K562 (cell line): ENCODE data around the gene EPB42. TPM values are rescaled to one million over a fixed set of nuclear protein-coding genes. Genes with fewer than 3 reads are reported as not detected.

Experiments used
- ARNT ChIP-seq, 2 experiments: fragments of 450-650 bp; IDR thresholded peaks; 2 replicates each; pipeline ENCODE4 v1.6.1; 2016; ENCODE audit warnings: mild to moderate bottlenecking in 1 of 2
- BACH1 ChIP-seq: fragments of 200-800 bp; sonication (Bioruptor generic); IDR thresholded peaks from 2 replicates; pipeline ENCODE4 v1.6.1; 2016; ENCODE audit warnings: missing genetic modification characterization, missing compliant biosample characterization
- E2F8 ChIP-seq: fragments of 450-650 bp; IDR thresholded peaks from 2 replicates; pipeline ENCODE4 v1.7.1; 2018; ENCODE audit warnings: mild to moderate bottlenecking, low read depth; ENCODE audit not compliant: partially characterized antibody
- EGR1 ChIP-seq: fragments of 450-650 bp; conservative IDR thresholded peaks from 2 replicates; pipeline ENCODE4 v1.6.1; 2017; ENCODE audit warnings: mild to moderate bottlenecking
- FOXM1 ChIP-seq, 2 experiments: fragments of 450-650 bp in 1 of 2; sonication (generic) in 1 of 2; formaldehyde crosslinking in 1 of 2; IDR thresholded peaks; 2 replicates each; pipeline versions ENCODE4 v1.6.1 to v1.9.0; 2017 to 2022; ENCODE audit warnings: low read depth in 2 of 2, mild to moderate bottlenecking in 2 of 2, missing genetic modification reagents in 1 of 2, moderate library complexity in 1 of 2
- HNRNPH1 ChIP-seq: fragments of 200-400 bp; formaldehyde crosslinking; optimal IDR thresholded peaks from 2 replicates; pipeline ENCODE3; 2017; ENCODE audit warnings: low read depth, mild to moderate bottlenecking, low read length, moderate library complexity
- KDM4B ChIP-seq, 2 experiments: fragments of 450-650 bp in 1 of 2; sonication (generic) in 1 of 2; IDR thresholded peaks; 2 replicates each; pipeline ENCODE4 v1.6.1; 2016 to 2017; ENCODE audit warnings: borderline replicate concordance in 2 of 2, antibody characterized with exemption in 1 of 2, low read depth in 1 of 2, mild to moderate bottlenecking in 1 of 2
- NCOA4 ChIP-seq: fragments of 450-650 bp; IDR thresholded peaks from 2 replicates; pipeline ENCODE4 v1.6.1; 2018; ENCODE audit warnings: mild to moderate bottlenecking; ENCODE audit not compliant: partially characterized antibody
- NEUROD1 ChIP-seq: fragments of 150-350 bp; IDR thresholded peaks from 2 replicates; pipeline ENCODE4 v1.6.1; 2014; ENCODE audit warnings: borderline replicate concordance, low read length, low read depth; ENCODE audit not compliant: partially characterized antibody
- POU5F1 ChIP-seq: fragments of 150-350 bp; IDR thresholded peaks from 2 replicates; pipeline ENCODE4 v1.6.1; 2014; ENCODE audit warnings: borderline replicate concordance, low read length, low read depth, mild to moderate bottlenecking; ENCODE audit not compliant: partially characterized antibody
- PTBP1 ChIP-seq: fragments of 200-400 bp; formaldehyde crosslinking; IDR thresholded peaks from 2 replicates; pipeline ENCODE4 v1.6.1; 2017; ENCODE audit warnings: low read depth, low read length
- RFX7 ChIP-seq: fragments of 250-450 bp; sonication (Bioruptor Pico); IDR thresholded peaks from 2 replicates; pipeline ENCODE4 v1.5.1; 2021; ENCODE audit warnings: mild to moderate bottlenecking
- SMAD2 ChIP-seq: fragments of 150-350 bp; IDR thresholded peaks from 2 replicates; pipeline ENCODE4 v1.6.1; 2014; ENCODE audit warnings: low read depth, mild to moderate bottlenecking, low read length
- TARDBP ChIP-seq: fragments of 450-650 bp; IDR thresholded peaks from 2 replicates; pipeline ENCODE4 v1.6.1; 2016
- TBP ChIP-seq: optimal IDR thresholded peaks from 2 replicates; pipeline ENCODE3; 2011; ENCODE audit warnings: low read depth, low read length, improper control_type of control experiment
- TCF7L2 ChIP-seq: fragments of 150-350 bp; IDR thresholded peaks from 2 replicates; pipeline ENCODE4 v1.6.1; 2016; ENCODE audit warnings: low read depth, mild to moderate bottlenecking, low read length, moderate library complexity
- ZEB2 ChIP-seq: fragments of 450-650 bp; IDR thresholded peaks from 2 replicates; pipeline ENCODE4 v1.6.1; 2016
- ZNF224 ChIP-seq: sonication (generic); formaldehyde crosslinking; IDR thresholded peaks from 2 replicates; pipeline ENCODE4 v1.8.0; 2022; ENCODE audit warnings: mild to moderate bottlenecking, missing genetic modification reagents
- ZNF444 ChIP-seq: fragments of 250-450 bp; sonication (Bioruptor Pico); IDR thresholded peaks from 2 replicates; pipeline ENCODE4 v1.4.0; 2020; ENCODE audit warnings: mild to moderate bottlenecking, moderate library complexity
- polyA plus RNA-seq, 8 experiments: library from polyadenylated mRNA; depleted of rRNA in 4 of 8; stranded (reverse) in 5 of 8; unstranded in 3 of 8; fragments of >200 nt; fragmentation: Nextera tagmentation in 2 of 8; fragmentation: Illumina TruSeq in 1 of 8; extraction: Ambion mirVana in 2 of 8; extraction: Trizol in 1 of 8; gene quantifications; 2 replicates each; pipeline versions ENCODE4 v1.2.1 to v1.2.3, GENCODE V29; 2011 to 2014; ENCODE audit warnings: inconsistent platforms in 1 of 8, missing spikeins in 1 of 8
- total RNA-seq, 7 experiments: library from RNA; depleted of rRNA in 6 of 7; stranded (reverse); fragments of >200 nt in 6 of 7; fragmentation: Illumina TruSeq in 2 of 7; extraction: Trizol in 2 of 7; gene quantifications; 2 replicates each; pipeline versions ENCODE4 v1.2.1 to v1.2.3, GENCODE V29; 2011 to 2021; ENCODE audit warnings: low replicate concordance in 1 of 7
- TF ChIP-seq, protein P1 (sequence below): fragments of 450-650 bp; IDR thresholded peaks from 2 replicates; pipeline ENCODE4 v1.6.1; 2016; ENCODE audit warnings: borderline replicate concordance
- TF ChIP-seq, protein P2 (sequence below): fragments of 250-450 bp; sonication (Bioruptor Pico); IDR thresholded peaks from 2 replicates; pipeline ENCODE4 v1.5.0; 2021
- TF ChIP-seq, protein P3 (sequence below), 2 experiments: fragments of 450-650 bp; conservative IDR thresholded peaks; 2 replicates each; pipeline ENCODE4 v1.6.1; 2017; ENCODE audit warnings: mild to moderate bottlenecking in 2 of 2, moderate library complexity in 2 of 2

Gene EPB42
- total and polyA plus RNA-seq, 9 of the 15 experiments (the other 6 are each of a cell fraction or from before 2014, with no cell fraction given), result 0.38 to 2.3 (median 1.4) TPM

GRCh38 chr15:43220991-43221403, at the start of gene EPB42 (continued):
- TF ChIP-seq, protein P1, sequence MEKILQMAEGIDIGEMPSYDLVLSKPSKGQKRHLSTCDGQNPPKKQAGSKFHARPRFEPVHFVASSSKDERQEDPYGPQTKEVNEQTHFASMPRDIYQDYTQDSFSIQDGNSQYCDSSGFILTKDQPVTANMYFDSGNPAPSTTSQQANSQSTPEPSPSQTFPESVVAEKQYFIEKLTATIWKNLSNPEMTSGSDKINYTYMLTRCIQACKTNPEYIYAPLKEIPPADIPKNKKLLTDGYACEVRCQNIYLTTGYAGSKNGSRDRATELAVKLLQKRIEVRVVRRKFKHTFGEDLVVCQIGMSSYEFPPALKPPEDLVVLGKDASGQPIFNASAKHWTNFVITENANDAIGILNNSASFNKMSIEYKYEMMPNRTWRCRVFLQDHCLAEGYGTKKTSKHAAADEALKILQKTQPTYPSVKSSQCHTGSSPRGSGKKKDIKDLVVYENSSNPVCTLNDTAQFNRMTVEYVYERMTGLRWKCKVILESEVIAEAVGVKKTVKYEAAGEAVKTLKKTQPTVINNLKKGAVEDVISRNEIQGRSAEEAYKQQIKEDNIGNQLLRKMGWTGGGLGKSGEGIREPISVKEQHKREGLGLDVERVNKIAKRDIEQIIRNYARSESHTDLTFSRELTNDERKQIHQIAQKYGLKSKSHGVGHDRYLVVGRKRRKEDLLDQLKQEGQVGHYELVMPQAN, result no peak
- TF ChIP-seq ZEB2 (no peak), RFX7 (CRISPR knock-in tag) (no peak), SMAD2 (no peak), FOXM1 (IDR thresholded peaks at IDR 0.05; ENCODE audit: low read depth) (peak; percentile 83), FOXM1 (CRISPR knock-in tag; IDR thresholded peaks at IDR 0.05; ENCODE audit: low read depth) (no peak), BACH1 (no peak), ARNT (IDR thresholded peaks at IDR 0.05) (peak in 1 of 2 experiments; percentile 59; a peak in 1 of 4 replicates), TARDBP (no peak), NEUROD1 (no peak), POU5F1 (no peak), TCF7L2 (no peak), E2F8 (no peak), EGR1 (no peak), ZNF224 (no peak), NCOA4 (no peak), KDM4B (IDR thresholded peaks at IDR 0.05; ENCODE audit: borderline replicate concordance in 2 of 2, low read depth in 1 of 2) (no peak), ZNF444 (CRISPR knock-in tag) (0 out of 2 replicates have a peak, but pooled peaks have one; percentile 47), TBP (no peak), PTBP1 (no peak), HNRNPH1 (no peak)
- TF ChIP-seq, protein P2, sequence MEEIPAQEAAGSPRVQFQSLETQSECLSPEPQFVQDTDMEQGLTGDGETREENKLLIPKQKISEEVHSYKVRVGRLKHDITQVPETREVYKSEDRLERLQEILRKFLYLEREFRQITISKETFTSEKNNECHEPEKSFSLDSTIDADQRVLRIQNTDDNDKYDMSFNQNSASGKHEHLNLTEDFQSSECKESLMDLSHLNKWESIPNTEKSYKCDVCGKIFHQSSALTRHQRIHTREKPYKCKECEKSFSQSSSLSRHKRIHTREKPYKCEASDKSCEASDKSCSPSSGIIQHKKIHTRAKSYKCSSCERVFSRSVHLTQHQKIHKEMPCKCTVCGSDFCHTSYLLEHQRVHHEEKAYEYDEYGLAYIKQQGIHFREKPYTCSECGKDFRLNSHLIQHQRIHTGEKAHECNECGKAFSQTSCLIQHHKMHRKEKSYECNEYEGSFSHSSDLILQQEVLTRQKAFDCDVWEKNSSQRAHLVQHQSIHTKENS (CRISPR knock-in tag), result no peak
- TF ChIP-seq, protein P3, sequence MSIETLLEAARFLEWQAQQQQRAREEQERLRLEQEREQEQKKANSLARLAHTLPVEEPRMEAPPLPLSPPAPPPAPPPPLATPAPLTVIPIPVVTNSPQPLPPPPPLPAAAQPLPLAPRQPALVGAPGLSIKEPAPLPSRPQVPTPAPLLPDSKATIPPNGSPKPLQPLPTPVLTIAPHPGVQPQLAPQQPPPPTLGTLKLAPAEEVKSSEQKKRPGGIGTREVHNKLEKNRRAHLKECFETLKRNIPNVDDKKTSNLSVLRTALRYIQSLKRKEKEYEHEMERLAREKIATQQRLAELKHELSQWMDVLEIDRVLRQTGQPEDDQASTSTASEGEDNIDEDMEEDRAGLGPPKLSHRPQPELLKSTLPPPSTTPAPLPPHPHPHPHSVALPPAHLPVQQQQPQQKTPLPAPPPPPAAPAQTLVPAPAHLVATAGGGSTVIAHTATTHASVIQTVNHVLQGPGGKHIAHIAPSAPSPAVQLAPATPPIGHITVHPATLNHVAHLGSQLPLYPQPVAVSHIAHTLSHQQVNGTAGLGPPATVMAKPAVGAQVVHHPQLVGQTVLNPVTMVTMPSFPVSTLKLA (conservative IDR thresholded peaks at IDR 0.05), result peak; percentile 79 to 82
